Left ventricle myocardium inferior (tissue), 1 donor: Measurements from ENCODE around the gene KIAA1549. TPM values are rescaled to one million over a fixed set of nuclear protein-coding genes. Genes with fewer than 3 reads are reported as not detected.

ENCODE experiments used
- DNase-seq: peaks from one replicate; pipeline ENCODE4 v3.0.0-alpha.2; 2020
- H3K27ac ChIP-seq: fragments of 200-600 bp; replicated peaks from 2 replicates; pipeline ENCODE4 v1.8.0; 2021
- H3K27me3 ChIP-seq: fragments of 200-600 bp; 2 replicates; pipeline ENCODE4 v1.8.0; 2021; ENCODE audit warnings: low read depth
- H3K36me3 ChIP-seq: fragments of 200-600 bp; 2 replicates; pipeline ENCODE4 v1.8.0; 2021
- H3K4me1 ChIP-seq: fragments of 200-600 bp; 2 replicates; pipeline ENCODE4 v1.8.0; 2021
- H3K4me3 ChIP-seq: fragments of 200-600 bp; 2 replicates; pipeline ENCODE4 v1.8.0; 2021; ENCODE audit warnings: mild to moderate bottlenecking, moderate library complexity
- H3K9me3 ChIP-seq: fragments of 200-600 bp; replicated peaks from 2 replicates; pipeline ENCODE4 v1.8.0; 2021
- CTCF ChIP-seq: fragments of 200-600 bp; IDR thresholded peaks from 2 replicates; pipeline ENCODE4 v1.8.0; 2021; ENCODE audit warnings: antibody characterized with exemption, mild to moderate bottlenecking, borderline replicate concordance
- intact Hi-C: fragments of 100-400 bp; cut with micrococcal nuclease; formaldehyde crosslinking; loops from one replicate; pipeline ENCODE4 v1.11.0; 2022
- total RNA-seq: library from RNA; stranded (reverse); fragmentation: NEBNext Ultra II Directional; extraction: Animal tissue kit (Norgen Biotek cat#: 25700); gene quantifications from one replicate; pipeline ENCODE4 v1.2.1, GENCODE V29; 2021
- donor health status: DM: no; HTN: yes; CAD: no; lungs with severe emphysema.

Gene KIAA1549
- total RNA-seq, 1 donor from 2014 or later = 2.1 TPM

GRCh38 chr7:138916275-138916674 lies 64.9 kb downstream of the KIAA1549 start:
- Histone ChIP-seq H3K27ac (no peak overlapping the region), H3K4me1 (no peaks in the 10 kb centered on the region), H3K9me3 (no peaks in the 10 kb centered on the region), H3K4me3 (no peak overlapping the region), H3K36me3 (peaks cover 6% of the 10 kb centered on the region), H3K27me3 (no peaks in the 10 kb centered on the region)
- intact Hi-C loops = no loop called here
- TF ChIP-seq CTCF = no peak
- no peak for DNase-seq

- no peaks in the 10 kb centered on the region for H3K9me3 ChIP-seq
- peaks cover 6% of the 10 kb centered on the region for H3K36me3 ChIP-seq
- no peaks in the 10 kb centered on the region for H3K27me3 ChIP-seq
- no peak for DNase-seq
- no peak overlapping the region for H3K27ac ChIP-seq
- no peaks in the 10 kb centered on the region for H3K4me1 ChIP-seq
- intact Hi-C loops = no loop called here
- TF ChIP-seq CTCF = no peak
- H3K4me3 ChIP-seq = no peak overlapping the region
Observed at GRCh38 chr7:138913783-138914182, 67.4 kb downstream of the KIAA1549 start.

GRCh38 chr7:138911007-138911406 lies 70.2 kb downstream of the KIAA1549 start:
- Histone ChIP-seq H3K4me1 (peaks cover 7% of the 10 kb centered on the region), H3K27ac (no peak overlapping the region), H3K27me3 (no peaks in the 10 kb centered on the region), H3K4me3 (no peak overlapping the region), H3K36me3 (peaks cover 5% of the 10 kb centered on the region), H3K9me3 (no peaks in the 10 kb centered on the region)
- DNase-seq = no peak
- no peak for TF ChIP-seq CTCF
- intact Hi-C loops = no loop called here

GRCh38 chr7:138907850-138908249 lies 73.3 kb downstream of the KIAA1549 start:
- H3K36me3 ChIP-seq = peaks cover 10% of the 10 kb centered on the region
- TF ChIP-seq CTCF = no peak
- peaks cover 7% of the 10 kb centered on the region for H3K4me1 ChIP-seq
- no peaks in the 10 kb centered on the region for H3K27me3 ChIP-seq
- no peak overlapping the region for H3K4me3 ChIP-seq
- DNase-seq = no peak
- intact Hi-C loops = no loop called here
- H3K9me3 ChIP-seq = no peaks in the 10 kb centered on the region
- no peak overlapping the region for H3K27ac ChIP-seq

- Histone ChIP-seq H3K36me3 (peaks cover 10% of the 10 kb centered on the region), H3K27ac (no peak overlapping the region), H3K27me3 (no peaks in the 10 kb centered on the region), H3K4me3 (no peak overlapping the region), H3K4me1 (peaks cover 7% of the 10 kb centered on the region), H3K9me3 (no peaks in the 10 kb centered on the region)
- DNase-seq = no peak
- intact Hi-C loops = no loop called here
- TF ChIP-seq CTCF = no peak
Observed at GRCh38 chr7:138907201-138907847, 73.9 kb downstream of the KIAA1549 start.
